ENCODE data around the gene CPSF4.

DNA sequence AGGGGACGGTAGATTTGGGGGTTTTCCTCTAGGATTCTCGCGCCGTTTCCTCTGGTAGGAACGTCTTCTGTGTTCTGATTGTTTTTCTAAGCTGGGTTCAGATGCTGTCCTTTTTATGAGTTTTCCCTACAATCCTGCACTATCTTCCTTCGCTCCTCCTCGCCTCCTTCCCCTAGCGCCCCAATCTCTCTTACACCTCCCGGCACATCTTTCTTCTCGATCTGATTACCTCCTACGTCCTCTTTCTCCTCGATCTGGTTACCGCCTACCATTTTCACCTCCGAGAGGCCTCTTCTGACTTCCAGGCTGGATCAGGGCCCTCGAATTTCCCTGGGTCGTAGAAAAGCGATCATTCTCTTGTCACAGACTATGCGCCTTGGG lies 29.6 kb upstream of the CPSF4 start:
- TF ChIP-seq POLR2AphosphoS5 (IDR thresholded peaks at IDR 0.05): no peak
- TF ChIP-seq, protein P1, sequence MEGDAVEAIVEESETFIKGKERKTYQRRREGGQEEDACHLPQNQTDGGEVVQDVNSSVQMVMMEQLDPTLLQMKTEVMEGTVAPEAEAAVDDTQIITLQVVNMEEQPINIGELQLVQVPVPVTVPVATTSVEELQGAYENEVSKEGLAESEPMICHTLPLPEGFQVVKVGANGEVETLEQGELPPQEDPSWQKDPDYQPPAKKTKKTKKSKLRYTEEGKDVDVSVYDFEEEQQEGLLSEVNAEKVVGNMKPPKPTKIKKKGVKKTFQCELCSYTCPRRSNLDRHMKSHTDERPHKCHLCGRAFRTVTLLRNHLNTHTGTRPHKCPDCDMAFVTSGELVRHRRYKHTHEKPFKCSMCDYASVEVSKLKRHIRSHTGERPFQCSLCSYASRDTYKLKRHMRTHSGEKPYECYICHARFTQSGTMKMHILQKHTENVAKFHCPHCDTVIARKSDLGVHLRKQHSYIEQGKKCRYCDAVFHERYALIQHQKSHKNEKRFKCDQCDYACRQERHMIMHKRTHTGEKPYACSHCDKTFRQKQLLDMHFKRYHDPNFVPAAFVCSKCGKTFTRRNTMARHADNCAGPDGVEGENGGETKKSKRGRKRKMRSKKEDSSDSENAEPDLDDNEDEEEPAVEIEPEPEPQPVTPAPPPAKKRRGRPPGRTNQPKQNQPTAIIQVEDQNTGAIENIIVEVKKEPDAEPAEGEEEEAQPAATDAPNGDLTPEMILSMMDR (IDR thresholded peaks at IDR 0.05): no peak
- TF ChIP-seq POLR2A (IDR thresholded peaks at IDR 0.05): no peak
